Measurements from ENCODE around the gene MRPS18B. TPM values are rescaled to one million over a fixed set of nuclear protein-coding genes. Genes with fewer than 3 reads are reported as not detected.
A peak's percentile ranks its signal among the peaks of the same experiment; 100 is the strongest.

MRPS18B gene
- total and polyA plus RNA-seq, 2 donors (not counting 1 experiment from before 2014, with no cell fraction given), result 35.9 to 38.8 TPM

GRCh38 chr6:30614044-30614842, 3.4 kb upstream of the MRPS18B start:
- H3K79me2 ChIP-seq (ENCODE audit: control insufficient read depth, insufficient read depth, low read length), result peaks cover 79% of the 10 kb centered on the region
- ChIA-PET CTCF (interaction anchor here (0.7 to 4.8 kb wide), 20 partner anchors 9 to 1038 kb away, joined by 3 to 41 read pairs (median 4); partner anchors contain the start of genes ABCF1, DHX16 and MDC1), POLR2A (interaction anchor here (0.6 to 4.0 kb wide), 29 partner anchors 12 to 1729 kb away, joined by 3 to 22 read pairs (median 5); partner anchors contain the start of genes ABCF1, ATAT1, C6orf136 and DHX16)
- peak overlapping the region; percentile 99 for H3K27ac ChIP-seq (ENCODE audit: low read length in 2 of 2)
- WGBS (ENCODE audit: insufficient coverage), result 24% methylated on average over 3 of the region's 8 CpGs
- H3K36me3 ChIP-seq (replicated peaks in 1 of 2; ENCODE audit: control extremely low read depth in 1 of 2, control insufficient read depth in 1 of 2, extremely low read depth in 1 of 2, insufficient read depth in 2 of 2, low read length in 1 of 2), result peaks cover 2 to 18% of the 10 kb centered on the region in 2 experiments
- peaks cover 43 to 44% of the 10 kb centered on the region in 2 donors for H3K4me1 ChIP-seq (ENCODE audit: control insufficient read depth in 2 of 2, insufficient read depth in 2 of 2, low read length in 2 of 2)
- Mint-ChIP-seq H3K4me3 (peak overlapping the region; percentile 92), H3K27me3 (no peaks in the 10 kb centered on the region), H3K4me1 (peaks cover 62% of the 10 kb centered on the region), H3K27ac (peak overlapping the region; percentile 100), H3K9me3 (ENCODE audit: insufficient read depth) (no peaks in the 10 kb centered on the region)
- H3K4me2 ChIP-seq (replicated peaks; ENCODE audit: low read depth, low read length, poor library complexity, severe bottlenecking), result peak overlapping the region; percentile 82
- no peaks in the 10 kb centered on the region for H3K27me3 ChIP-seq (replicated peaks in 1 of 4; ENCODE audit: control extremely low read depth in 1 of 4, control insufficient read depth in 3 of 4, insufficient read depth in 4 of 4, low read length in 3 of 4)
- peak overlapping the region; percentile 100 for H3K9ac ChIP-seq (ENCODE audit: low read length)
- peak overlapping the region; percentile 40 for H2AFZ ChIP-seq (ENCODE audit: insufficient read depth, low read depth, low read length, poor library complexity, severe bottlenecking)
- ATAC-seq (ENCODE audit: low read depth) (no peak), DNase-seq (no peak)
- H3K9me3 ChIP-seq (ENCODE audit: control extremely low read depth in 1 of 3, control insufficient read depth in 2 of 3, insufficient read depth in 1 of 3, low read length in 2 of 3), result no peaks in the 10 kb centered on the region
- H4K20me1 ChIP-seq (ENCODE audit: control insufficient read depth, insufficient read depth, low read length, poor library complexity, severe bottlenecking), result peaks cover 6% of the 10 kb centered on the region
- peak overlapping the region; percentile 55 to 100 (median 93) for H3K4me3 ChIP-seq (ENCODE audit: control extremely low read depth in 1 of 5, extremely low read depth in 1 of 5, insufficient read depth in 1 of 5, low read depth in 2 of 5, low read length in 4 of 5)
- TF ChIP-seq EZH2 (IDR thresholded peaks at IDR 0.05; ENCODE audit: borderline replicate concordance, insufficient read depth, low read depth, low read length, poor library complexity, severe bottlenecking), result no peak
- TF ChIP-seq CTCF (IDR thresholded peaks at IDR 0.05), result no peak
- intact Hi-C loops (cut with micrococcal nuclease), result loop anchor here (2.0 to 10.0 kb wide), 3 partner anchors 17 to 741 kb away; partner anchors contain the start of gene HLA-B
